ENCODE data around the gene ATP6V1B1. TPM values are rescaled to one million over a fixed set of nuclear protein-coding genes. Genes with fewer than 3 reads are reported as not detected.
A peak's percentile ranks its signal among the peaks of the same experiment; 100 is the strongest.

Gene ATP6V1B1
- total RNA-seq, 1 donor from 2014 or later = not detected

GRCh38 chr2:70918016-70918415 lies 17.7 kb upstream of the ATP6V1B1 start:
- Mint-ChIP-seq H3K9me3 (peaks cover 3% of the 10 kb centered on the region), H3K4me3 (no peak overlapping the region), H3K27ac (no peak overlapping the region), H3K36me3 (ENCODE audit: low read depth) (no peaks in the 10 kb centered on the region), H3K4me1 (no peaks in the 10 kb centered on the region), H3K27me3 (peaks cover 33% of the 10 kb centered on the region)
- no peak for ATAC-seq (ENCODE audit: low read depth)
- DNase-seq = no peak
- ChIA-PET POLR2A (no interaction called here), CTCF (no interaction called here)
- TF ChIP-seq CTCF (IDR thresholded peaks at IDR 0.05) = no peak
- intact Hi-C loops (cut with micrococcal nuclease) = no loop called here

- H3K9me3 Mint-ChIP-seq = peaks cover 3% of the 10 kb centered on the region
- TF ChIP-seq CTCF (IDR thresholded peaks at IDR 0.05) = no peak
- ATAC-seq (ENCODE audit: low read depth) (peak; percentile 52), DNase-seq (no peak)
- H3K4me1 Mint-ChIP-seq = no peaks in the 10 kb centered on the region
- no peak overlapping the region for H3K4me3 Mint-ChIP-seq
- ChIA-PET CTCF (interaction anchor here (1.0 kb wide), 2 partner anchors 44 to 49 kb away, joined by 4 to 5 read pairs; no protein-coding TSS in a partner anchor), POLR2A (no interaction called here)
- no peaks in the 10 kb centered on the region for H3K36me3 Mint-ChIP-seq (ENCODE audit: low read depth)
- intact Hi-C loops (cut with micrococcal nuclease) = loop anchor here (1.0 kb wide), 1 partner anchor 49 kb away; no protein-coding TSS in a partner anchor
- H3K27me3 Mint-ChIP-seq = peaks cover 37% of the 10 kb centered on the region
- no peak overlapping the region for H3K27ac Mint-ChIP-seq
Measured at GRCh38 chr2:70919672-70920366, 15.9 kb upstream of the ATP6V1B1 start.

- ChIA-PET CTCF (interaction anchor here (1.0 to 1.2 kb wide), 3 partner anchors 44 to 50 kb away, joined by 4 to 5 read pairs (median 4); no protein-coding TSS in a partner anchor), POLR2A (no interaction called here)
- Mint-ChIP-seq H3K36me3 (ENCODE audit: low read depth) (no peaks in the 10 kb centered on the region), H3K4me1 (no peaks in the 10 kb centered on the region), H3K27ac (no peak overlapping the region), H3K27me3 (peaks cover 35% of the 10 kb centered on the region), H3K9me3 (peaks cover 3% of the 10 kb centered on the region), H3K4me3 (no peak overlapping the region)
- no peak for TF ChIP-seq CTCF (IDR thresholded peaks at IDR 0.05)
- DNase-seq (no peak), ATAC-seq (ENCODE audit: low read depth) (no peak)
- intact Hi-C loops (cut with micrococcal nuclease) = no loop called here
Measured at GRCh38 chr2:70920367-70920715, 15.4 kb upstream of the ATP6V1B1 start.

- DNase-seq (no peak), ATAC-seq (ENCODE audit: low read depth) (no peak)
- H3K27me3 Mint-ChIP-seq = peaks cover 33% of the 10 kb centered on the region
- H3K36me3 Mint-ChIP-seq (ENCODE audit: low read depth) = no peaks in the 10 kb centered on the region
- no peak for TF ChIP-seq CTCF (IDR thresholded peaks at IDR 0.05)
- no peak overlapping the region for H3K27ac Mint-ChIP-seq
- POLR2A ChIA-PET = no interaction called here
- no peaks in the 10 kb centered on the region for H3K4me1 Mint-ChIP-seq
- CTCF ChIA-PET = interaction anchor here (1.2 kb wide), 1 partner anchor 51 kb away, joined by 4 read pairs; no protein-coding TSS in a partner anchor
- peaks cover 3% of the 10 kb centered on the region for H3K9me3 Mint-ChIP-seq
- intact Hi-C loops (cut with micrococcal nuclease) = no loop called here
- no peak overlapping the region for H3K4me3 Mint-ChIP-seq
Measured at GRCh38 chr2:70921031-70921430, 14.7 kb upstream of the ATP6V1B1 start.

GRCh38 chr2:70921839-70922234 lies 13.9 kb upstream of the ATP6V1B1 start:
- Mint-ChIP-seq H3K4me3 (no peak overlapping the region), H3K36me3 (ENCODE audit: low read depth) (no peaks in the 10 kb centered on the region), H3K4me1 (no peaks in the 10 kb centered on the region), H3K27ac (no peak overlapping the region), H3K9me3 (peaks cover 3% of the 10 kb centered on the region), H3K27me3 (peaks cover 29% of the 10 kb centered on the region)
- ATAC-seq (ENCODE audit: low read depth) (no peak), DNase-seq (no peak)
- ChIA-PET POLR2A (no interaction called here), CTCF (interaction anchor here (1.2 kb wide), 1 partner anchor 51 kb away, joined by 4 read pairs; no protein-coding TSS in a partner anchor)
- intact Hi-C loops (cut with micrococcal nuclease) = no loop called here
- TF ChIP-seq CTCF (IDR thresholded peaks at IDR 0.05) = no peak

All from activated B cell treated with CpG ODN at 0.5 μM for 24 hours (primary cell).